Upper lobe of left lung (tissue), 4 donors: ENCODE measurements around the gene SEC61A1.
A peak's percentile ranks its signal among the peaks of the same experiment; 100 is the strongest.

Experiments used
- POLR2A ChIP-seq, 4 donors: fragments of 450-650 bp; IDR thresholded peaks; one replicate each; pipeline ENCODE4 v1.5.1; 2016 to 2017; ENCODE audit warnings: antibody characterized with exemption in 4 of 4, mild to moderate bottlenecking in 2 of 4
- TF ChIP-seq, protein P1 (sequence below), 6 experiments: fragments of 450-650 bp in 4 of 6; fragments of 200-600 bp in 2 of 6; sonication (generic) in 2 of 6; IDR thresholded peaks; one replicate each; pipeline ENCODE4 v1.5.1; 2016 to 2019; ENCODE audit warnings: antibody characterized with exemption in 6 of 6

- TF ChIP-seq, protein P1, sequence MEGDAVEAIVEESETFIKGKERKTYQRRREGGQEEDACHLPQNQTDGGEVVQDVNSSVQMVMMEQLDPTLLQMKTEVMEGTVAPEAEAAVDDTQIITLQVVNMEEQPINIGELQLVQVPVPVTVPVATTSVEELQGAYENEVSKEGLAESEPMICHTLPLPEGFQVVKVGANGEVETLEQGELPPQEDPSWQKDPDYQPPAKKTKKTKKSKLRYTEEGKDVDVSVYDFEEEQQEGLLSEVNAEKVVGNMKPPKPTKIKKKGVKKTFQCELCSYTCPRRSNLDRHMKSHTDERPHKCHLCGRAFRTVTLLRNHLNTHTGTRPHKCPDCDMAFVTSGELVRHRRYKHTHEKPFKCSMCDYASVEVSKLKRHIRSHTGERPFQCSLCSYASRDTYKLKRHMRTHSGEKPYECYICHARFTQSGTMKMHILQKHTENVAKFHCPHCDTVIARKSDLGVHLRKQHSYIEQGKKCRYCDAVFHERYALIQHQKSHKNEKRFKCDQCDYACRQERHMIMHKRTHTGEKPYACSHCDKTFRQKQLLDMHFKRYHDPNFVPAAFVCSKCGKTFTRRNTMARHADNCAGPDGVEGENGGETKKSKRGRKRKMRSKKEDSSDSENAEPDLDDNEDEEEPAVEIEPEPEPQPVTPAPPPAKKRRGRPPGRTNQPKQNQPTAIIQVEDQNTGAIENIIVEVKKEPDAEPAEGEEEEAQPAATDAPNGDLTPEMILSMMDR (IDR thresholded peaks at IDR 0.05) = peak in 4 of 6 experiments; percentile 8 to 36 (median 12)
- no peak for TF ChIP-seq POLR2A (IDR thresholded peaks at IDR 0.05)
These were observed 41.1 kb upstream of the SEC61A1 start for GRCh38 chr3:128011140-128011539.
